Hepatocyte (in vitro differentiated cells): Measurements from ENCODE around the gene DTD1. TPM values are rescaled to one million over a fixed set of nuclear protein-coding genes. Genes with fewer than 3 reads are reported as not detected.

Experiments
- DNase-seq: peaks from one replicate; pipeline ENCODE4 v3.0.0-alpha.2; 2016; ENCODE audit warnings: low spot score
- H2AFZ ChIP-seq: fragments of 200-600 bp; sonication (generic); 2 replicates; pipeline ENCODE4 v1.6.0; 2016; ENCODE audit warnings: antibody characterized with exemption, mild to moderate bottlenecking
- H3K27ac ChIP-seq: fragments of 200-600 bp; sonication (generic); 2 replicates; pipeline ENCODE4 v1.5.1; 2016; ENCODE audit warnings: mild to moderate bottlenecking
- H3K27me3 ChIP-seq: fragments of 200-600 bp; sonication (generic); 2 replicates; pipeline ENCODE4 v1.6.1; 2016
- H3K36me3 ChIP-seq: fragments of 200-600 bp; sonication (generic); replicated peaks from 2 replicates; pipeline ENCODE4 v1.5.1; 2016; ENCODE audit warnings: low read depth; ENCODE audit not compliant: insufficient read depth
- H3K4me1 ChIP-seq: fragments of 200-600 bp; sonication (generic); 2 replicates; pipeline ENCODE4 v1.5.1; 2016; ENCODE audit warnings: mild to moderate bottlenecking, moderate library complexity; ENCODE audit not compliant: insufficient read depth
- H3K4me2 ChIP-seq: fragments of 200-600 bp; sonication (generic); 2 replicates; pipeline ENCODE4 v1.6.0; 2016
- H3K4me3 ChIP-seq: fragments of 200-600 bp; sonication (generic); 2 replicates; pipeline ENCODE4 v1.5.1; 2016; ENCODE audit warnings: mild to moderate bottlenecking
- H3K79me2 ChIP-seq: fragments of 200-600 bp; sonication (generic); 2 replicates; pipeline ENCODE4 v1.6.0; 2017; ENCODE audit warnings: mild to moderate bottlenecking
- H3K9me2 ChIP-seq: fragments of 200-600 bp; sonication (generic); replicated peaks from 2 replicates; pipeline ENCODE4 v1.6.0; 2017; ENCODE audit warnings: mild to moderate bottlenecking; ENCODE audit not compliant: insufficient read depth
- H3K9me3 ChIP-seq: fragments of 200-600 bp; sonication (generic); 2 replicates; pipeline ENCODE4 v1.5.1; 2016; ENCODE audit warnings: low read depth, mild to moderate bottlenecking
- H4K20me1 ChIP-seq: fragments of 200-600 bp; sonication (generic); 2 replicates; pipeline ENCODE4 v1.6.0; 2016; ENCODE audit warnings: mild to moderate bottlenecking; ENCODE audit not compliant: insufficient read depth, poor library complexity, severe bottlenecking
- CTCF ChIP-seq: fragments of 200-600 bp; sonication (generic); IDR thresholded peaks from 2 replicates; pipeline ENCODE4 v1.5.1; 2016; ENCODE audit warnings: antibody characterized with exemption, mild to moderate bottlenecking; ENCODE audit not compliant: poor library complexity
- EZH2 ChIP-seq: fragments of 200-600 bp; sonication (generic); IDR thresholded peaks from 2 replicates; pipeline ENCODE4 v1.6.1; 2016; ENCODE audit warnings: antibody characterized with exemption, mild to moderate bottlenecking, borderline replicate concordance
- EZH2phosphoT487 ChIP-seq: fragments of 200-600 bp; sonication (generic); IDR thresholded peaks from one replicate; pipeline ENCODE4 v1.6.1; 2018; ENCODE audit warnings: antibody characterized with exemption, mild to moderate bottlenecking, low read depth, moderate library complexity; ENCODE audit not compliant: unreplicated experiment, severe bottlenecking
- WGBS: methylation state at CpG from one replicate; pipeline ENCODE4 v1.1.6; 2016; ENCODE audit warnings: low lambda C conversion rate; ENCODE audit errors: missing lambda C conversion rate; 5-methylcytosine and 5-hydroxymethylcytosine counted together
- polyA plus RNA-seq: library from polyadenylated mRNA; unstranded; fragments of >200 nt; fragmentation: Nextera tagmentation; extraction: Ambion mirVana; gene quantifications from 2 replicates; pipeline ENCODE4 v1.2.1, GENCODE V29; 2016
- total RNA-seq: library from RNA; depleted of rRNA; stranded (reverse); fragments of >200 nt; gene quantifications from 2 replicates; pipeline ENCODE4 v1.2.3, GENCODE V29; 2014

DTD1 gene
- total and polyA plus RNA-seq, 2 experiments from 2014 or later, result 30.1 to 40.1 TPM

- Histone ChIP-seq H3K27me3 (peaks cover 7% of the 10 kb centered on the region), H3K4me2 (peak overlapping the region; percentile 89), H3K79me2 (no peaks in the 10 kb centered on the region), H3K27ac (peak overlapping the region; percentile 86), H3K36me3 (no peaks in the 10 kb centered on the region), H4K20me1 (no peaks in the 10 kb centered on the region), H3K4me1 (peaks cover 7% of the 10 kb centered on the region), H2AFZ (peak overlapping the region; percentile 89), H3K9me2 (no peaks in the 10 kb centered on the region), H3K9me3 (no peaks in the 10 kb centered on the region), H3K4me3 (peak overlapping the region; percentile 77)
- DNase-seq, result no peak
- 80% methylated on average over 3 of the region's 3 CpGs for WGBS
- no peak for TF ChIP-seq CTCF
- TF ChIP-seq EZH2phosphoT487, result no peak
- TF ChIP-seq EZH2, result no peak
These were observed 206.6 kb downstream of the DTD1 start for GRCh38 chr20:18794428-18794787.

- no peaks in the 10 kb centered on the region for H4K20me1 ChIP-seq
- H3K4me2 ChIP-seq, result no peak overlapping the region
- H3K4me1 ChIP-seq, result peaks cover 7% of the 10 kb centered on the region
- DNase-seq, result no peak
- WGBS, result 83% methylated on average over 4 of the region's 4 CpGs
- no peaks in the 10 kb centered on the region for H3K36me3 ChIP-seq
- H3K79me2 ChIP-seq, result no peaks in the 10 kb centered on the region
- H2AFZ ChIP-seq, result no peak overlapping the region
- H3K27ac ChIP-seq, result no peak overlapping the region
- H3K4me3 ChIP-seq, result no peak overlapping the region
- TF ChIP-seq CTCF, result no peak
- TF ChIP-seq EZH2, result no peak
- no peak for TF ChIP-seq EZH2phosphoT487
- peaks cover 7% of the 10 kb centered on the region for H3K27me3 ChIP-seq
- H3K9me2 ChIP-seq, result no peaks in the 10 kb centered on the region
- H3K9me3 ChIP-seq, result no peaks in the 10 kb centered on the region
These were observed 207.5 kb downstream of the DTD1 start for GRCh38 chr20:18795366-18795765.

GRCh38 chr20:18796282-18796833 lies 208.5 kb downstream of the DTD1 start:
- no peaks in the 10 kb centered on the region for H3K9me2 ChIP-seq
- peaks cover 3% of the 10 kb centered on the region for H3K27me3 ChIP-seq
- 95% methylated on average over 2 of the region's 2 CpGs for WGBS
- no peaks in the 10 kb centered on the region for H3K9me3 ChIP-seq
- H3K79me2 ChIP-seq, result no peaks in the 10 kb centered on the region
- H3K27ac ChIP-seq, result no peak overlapping the region
- no peak overlapping the region for H3K4me2 ChIP-seq
- no peak overlapping the region for H3K4me3 ChIP-seq
- H4K20me1 ChIP-seq, result no peaks in the 10 kb centered on the region
- H3K4me1 ChIP-seq, result peaks cover 7% of the 10 kb centered on the region
- no peaks in the 10 kb centered on the region for H3K36me3 ChIP-seq
- no peak for TF ChIP-seq EZH2
- H2AFZ ChIP-seq, result no peak overlapping the region
- no peak for DNase-seq

- H4K20me1 ChIP-seq, result no peaks in the 10 kb centered on the region
- H3K79me2 ChIP-seq, result no peaks in the 10 kb centered on the region
- H3K36me3 ChIP-seq, result no peaks in the 10 kb centered on the region
- DNase-seq, result no peak
- no peaks in the 10 kb centered on the region for H3K4me1 ChIP-seq
- no peak overlapping the region for H2AFZ ChIP-seq
- TF ChIP-seq CTCF (no peak), EZH2phosphoT487 (no peak), EZH2 (no peak)
- no peak overlapping the region for H3K27ac ChIP-seq
- no peak overlapping the region for H3K4me3 ChIP-seq
- H3K27me3 ChIP-seq, result no peaks in the 10 kb centered on the region
- H3K9me3 ChIP-seq, result no peaks in the 10 kb centered on the region
- H3K4me2 ChIP-seq, result no peak overlapping the region
- 81% methylated on average over 2 of the region's 2 CpGs for WGBS
- H3K9me2 ChIP-seq, result no peaks in the 10 kb centered on the region
These were observed 213.7 kb downstream of the DTD1 start for GRCh38 chr20:18801516-18801915.
